HCT116 (cell line): ENCODE data around the gene TRMT1.

ENCODE experiments used
- CEBPB ChIP-seq: IDR thresholded peaks from 2 replicates; pipeline ENCODE4 v1.6.1; 2012; ENCODE audit warnings: low read depth
- EZH2 ChIP-seq: fragments of 200-600 bp; sonication (generic); IDR thresholded peaks from 2 replicates; pipeline ENCODE4 v1.6.1; 2017; ENCODE audit warnings: antibody characterized with exemption, mixed run types
- EZH2phosphoT487 ChIP-seq: fragments of 200-600 bp; IDR thresholded peaks from 2 replicates; pipeline ENCODE4 v1.6.1; 2018; ENCODE audit warnings: antibody characterized with exemption, borderline replicate concordance
- JUND ChIP-seq: IDR thresholded peaks from 2 replicates; pipeline ENCODE4 v1.6.1; 2012
- POLR2A ChIP-seq: IDR thresholded peaks from 2 replicates; pipeline ENCODE4 v1.7.0; 2011; ENCODE audit warnings: borderline replicate concordance; ENCODE audit not compliant: insufficient read depth, insufficient read length; ENCODE audit errors: extremely low read depth
- POLR2AphosphoS5 ChIP-seq: IDR thresholded peaks from 2 replicates; pipeline ENCODE4 v1.6.1; 2011; ENCODE audit warnings: mild to moderate bottlenecking, low read depth, low read length, moderate library complexity
- SIN3A ChIP-seq: IDR thresholded peaks from 2 replicates; pipeline ENCODE4 v1.6.1; 2012; ENCODE audit warnings: low read depth
- SP1 ChIP-seq: IDR thresholded peaks from 2 replicates; pipeline ENCODE4 v1.6.1; 2012; ENCODE audit warnings: low read depth
- TCF7L2 ChIP-seq: IDR thresholded peaks from 2 replicates; pipeline ENCODE4 v1.7.0; 2011; ENCODE audit warnings: borderline replicate concordance, inconsistent platforms; ENCODE audit not compliant: insufficient read depth, insufficient read length; ENCODE audit errors: extremely low read depth
- YY1 ChIP-seq: IDR thresholded peaks from 2 replicates; pipeline ENCODE4 v1.6.1; 2011; ENCODE audit warnings: low read length, low read depth, moderate library complexity, mild to moderate bottlenecking; ENCODE audit not compliant: insufficient replicate concordance; ENCODE audit errors: extremely low read depth
- ZFX ChIP-seq: fragments of 450-650 bp; IDR thresholded peaks from 2 replicates; pipeline ENCODE4 v1.6.1; 2017
- TF ChIP-seq, protein P1 (sequence below), 3 experiments: fragments of 200-600 bp in 1 of 3; sonication (generic) in 1 of 3; IDR thresholded peaks in 2 of 3; conservative IDR thresholded peaks in 1 of 3; 2 replicates each; pipeline ENCODE4 v1.5.1; 2012 to 2017; ENCODE audit warnings: low read depth in 2 of 3, low read length in 2 of 3, antibody characterized with exemption in 1 of 3, borderline replicate concordance in 1 of 3, control low read depth in 1 of 3, mild to moderate bottlenecking in 1 of 3, mixed read lengths in 1 of 3, mixed run types in 1 of 3, moderate library complexity in 1 of 3; ENCODE audit not compliant: insufficient read depth in 1 of 3
- TF ChIP-seq, protein P2 (sequence below): IDR thresholded peaks from 2 replicates; pipeline ENCODE4 v1.6.1; 2012
- TF ChIP-seq, protein P3 (sequence below): IDR thresholded peaks from 2 replicates; pipeline ENCODE4 v1.6.1; 2012

DNA sequence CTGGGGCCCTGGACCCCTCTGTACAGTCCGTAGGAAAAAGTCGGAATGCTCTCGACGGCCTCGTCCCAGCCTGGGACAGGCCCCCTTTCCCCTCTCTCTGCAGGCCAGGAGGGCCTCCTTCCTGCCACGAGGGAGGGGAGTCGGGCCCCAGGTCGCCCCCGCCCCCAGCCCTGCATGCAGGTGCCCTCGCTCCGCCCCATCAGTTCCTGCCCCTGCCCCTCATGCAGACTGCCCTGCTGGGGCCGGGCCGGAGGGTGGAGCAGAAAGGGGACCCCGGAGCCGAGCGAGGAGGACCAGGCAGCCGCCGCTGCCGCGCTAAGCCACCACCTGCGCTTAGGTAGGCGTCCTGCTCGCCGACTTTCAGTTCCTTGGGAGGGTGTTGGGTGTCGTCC, 21.2 kb downstream of the TRMT1 start:
- TF ChIP-seq EZH2 (no peak), JUND (no peak), POLR2A (no peak), POLR2AphosphoS5 (no peak), CEBPB (no peak), EZH2phosphoT487 (no peak), SIN3A (no peak), ZFX (no peak), SP1 (no peak), YY1 (no peak), TCF7L2 (no peak)
- TF ChIP-seq, protein P1, sequence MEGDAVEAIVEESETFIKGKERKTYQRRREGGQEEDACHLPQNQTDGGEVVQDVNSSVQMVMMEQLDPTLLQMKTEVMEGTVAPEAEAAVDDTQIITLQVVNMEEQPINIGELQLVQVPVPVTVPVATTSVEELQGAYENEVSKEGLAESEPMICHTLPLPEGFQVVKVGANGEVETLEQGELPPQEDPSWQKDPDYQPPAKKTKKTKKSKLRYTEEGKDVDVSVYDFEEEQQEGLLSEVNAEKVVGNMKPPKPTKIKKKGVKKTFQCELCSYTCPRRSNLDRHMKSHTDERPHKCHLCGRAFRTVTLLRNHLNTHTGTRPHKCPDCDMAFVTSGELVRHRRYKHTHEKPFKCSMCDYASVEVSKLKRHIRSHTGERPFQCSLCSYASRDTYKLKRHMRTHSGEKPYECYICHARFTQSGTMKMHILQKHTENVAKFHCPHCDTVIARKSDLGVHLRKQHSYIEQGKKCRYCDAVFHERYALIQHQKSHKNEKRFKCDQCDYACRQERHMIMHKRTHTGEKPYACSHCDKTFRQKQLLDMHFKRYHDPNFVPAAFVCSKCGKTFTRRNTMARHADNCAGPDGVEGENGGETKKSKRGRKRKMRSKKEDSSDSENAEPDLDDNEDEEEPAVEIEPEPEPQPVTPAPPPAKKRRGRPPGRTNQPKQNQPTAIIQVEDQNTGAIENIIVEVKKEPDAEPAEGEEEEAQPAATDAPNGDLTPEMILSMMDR (IDR thresholded peaks at IDR 0.05 in 2 of 3, conservative IDR thresholded peaks at IDR 0.05 in 1 of 3; ENCODE audit: borderline replicate concordance in 1 of 3, insufficient read depth in 1 of 3, low read depth in 2 of 3, low read length in 2 of 3): no peak
- TF ChIP-seq, protein P2, sequence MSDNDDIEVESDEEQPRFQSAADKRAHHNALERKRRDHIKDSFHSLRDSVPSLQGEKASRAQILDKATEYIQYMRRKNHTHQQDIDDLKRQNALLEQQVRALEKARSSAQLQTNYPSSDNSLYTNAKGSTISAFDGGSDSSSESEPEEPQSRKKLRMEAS: no peak
- TF ChIP-seq, protein P3, sequence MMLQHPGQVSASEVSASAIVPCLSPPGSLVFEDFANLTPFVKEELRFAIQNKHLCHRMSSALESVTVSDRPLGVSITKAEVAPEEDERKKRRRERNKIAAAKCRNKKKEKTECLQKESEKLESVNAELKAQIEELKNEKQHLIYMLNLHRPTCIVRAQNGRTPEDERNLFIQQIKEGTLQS: no peak
